GM19240 (cell line): ENCODE results near the gene DRC7.

ENCODE experiments used
- DNase-seq: peaks from one replicate; pipeline ENCODE4 v3.0.0; 2011; ENCODE audit warnings: low spot score; ENCODE audit not compliant: insufficient read length

DRC7 gene, protein sequence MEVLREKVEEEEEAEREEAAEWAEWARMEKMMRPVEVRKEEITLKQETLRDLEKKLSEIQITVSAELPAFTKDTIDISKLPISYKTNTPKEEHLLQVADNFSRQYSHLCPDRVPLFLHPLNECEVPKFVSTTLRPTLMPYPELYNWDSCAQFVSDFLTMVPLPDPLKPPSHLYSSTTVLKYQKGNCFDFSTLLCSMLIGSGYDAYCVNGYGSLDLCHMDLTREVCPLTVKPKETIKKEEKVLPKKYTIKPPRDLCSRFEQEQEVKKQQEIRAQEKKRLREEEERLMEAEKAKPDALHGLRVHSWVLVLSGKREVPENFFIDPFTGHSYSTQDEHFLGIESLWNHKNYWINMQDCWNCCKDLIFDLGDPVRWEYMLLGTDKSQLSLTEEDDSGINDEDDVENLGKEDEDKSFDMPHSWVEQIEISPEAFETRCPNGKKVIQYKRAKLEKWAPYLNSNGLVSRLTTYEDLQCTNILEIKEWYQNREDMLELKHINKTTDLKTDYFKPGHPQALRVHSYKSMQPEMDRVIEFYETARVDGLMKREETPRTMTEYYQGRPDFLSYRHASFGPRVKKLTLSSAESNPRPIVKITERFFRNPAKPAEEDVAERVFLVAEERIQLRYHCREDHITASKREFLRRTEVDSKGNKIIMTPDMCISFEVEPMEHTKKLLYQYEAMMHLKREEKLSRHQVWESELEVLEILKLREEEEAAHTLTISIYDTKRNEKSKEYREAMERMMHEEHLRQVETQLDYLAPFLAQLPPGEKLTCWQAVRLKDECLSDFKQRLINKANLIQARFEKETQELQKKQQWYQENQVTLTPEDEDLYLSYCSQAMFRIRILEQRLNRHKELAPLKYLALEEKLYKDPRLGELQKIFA

GRCh38 chr16:57694725-57695679 lies at the start of gene DRC7:
Gene DRC7 (plus strand): TSS chr16:57694806. CDS start chr16:57697950, 3,144 bp downstream.
- peak; percentile 62 for DNase-seq

GRCh38 chr16:57645169-57645568 lies 49.4 kb upstream of the DRC7 start:
- no peak for DNase-seq

DNA sequence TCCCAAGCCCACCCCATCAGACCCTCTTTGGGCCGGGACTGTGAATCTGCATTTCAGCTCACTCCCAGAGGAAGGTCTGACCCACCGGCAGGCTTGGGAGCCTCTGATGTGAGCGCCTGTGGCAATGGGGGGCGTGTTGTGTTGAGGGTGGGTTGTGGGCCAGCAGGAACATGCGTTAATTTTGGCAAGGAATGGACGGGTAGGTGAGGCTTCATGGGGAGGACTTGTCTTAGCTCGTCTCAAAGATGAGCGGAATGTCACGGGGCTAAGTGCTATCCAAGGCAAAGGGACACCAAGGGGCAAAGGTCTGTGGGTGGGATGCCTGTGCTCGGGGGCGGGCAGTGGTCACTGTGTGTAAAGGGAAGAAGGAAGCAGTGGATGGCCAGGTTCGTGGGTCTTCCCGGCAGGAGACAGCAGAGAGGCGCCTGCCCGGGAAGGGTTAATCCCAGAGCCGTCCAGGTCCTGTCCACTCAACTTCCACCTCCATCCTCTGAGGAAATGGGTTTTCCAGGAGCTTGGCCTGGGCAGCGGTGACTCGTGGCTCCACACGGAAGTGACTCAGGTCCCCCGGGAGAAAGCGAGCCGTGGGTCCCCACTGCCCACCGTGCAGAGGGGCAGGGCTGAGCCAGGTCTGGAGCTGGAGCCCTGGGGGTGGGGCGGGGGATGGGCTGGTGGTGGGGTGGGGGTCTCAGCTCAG lies 48.8 kb upstream of the DRC7 start:
- DNase-seq: no peak

DNA sequence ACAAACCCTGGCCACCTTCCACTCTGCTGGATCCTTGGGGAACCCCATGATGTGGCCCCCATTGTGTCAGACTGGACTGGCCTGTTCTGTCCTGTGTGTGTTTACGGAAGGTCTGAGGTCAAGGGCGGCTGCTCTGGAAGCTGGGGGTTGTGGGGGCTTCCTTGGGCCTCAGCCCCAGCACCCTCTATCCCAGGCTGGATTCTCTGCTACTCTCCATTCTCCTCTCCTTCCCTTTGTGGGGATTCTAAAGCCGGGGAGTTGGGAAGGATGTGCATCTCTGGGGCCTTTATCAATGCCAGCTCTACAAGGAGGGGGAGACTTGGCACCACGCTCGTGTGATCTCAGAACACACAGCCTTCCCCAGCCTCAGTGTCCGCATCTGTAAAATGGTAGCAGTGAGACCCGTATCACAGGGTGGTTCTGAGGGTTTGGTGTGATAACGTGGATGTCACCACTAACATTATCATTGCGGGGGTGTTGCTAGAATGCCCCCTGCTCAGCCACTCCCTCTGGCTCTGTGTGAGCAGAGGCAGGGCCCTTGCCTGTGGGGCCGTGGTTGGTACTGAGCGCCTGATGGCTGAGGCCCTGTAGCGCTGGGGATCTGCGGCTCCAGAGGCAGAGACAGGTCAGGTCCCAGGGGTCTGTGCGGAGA lies 48.1 kb upstream of the DRC7 start:
- DNase-seq: no peak

DNA sequence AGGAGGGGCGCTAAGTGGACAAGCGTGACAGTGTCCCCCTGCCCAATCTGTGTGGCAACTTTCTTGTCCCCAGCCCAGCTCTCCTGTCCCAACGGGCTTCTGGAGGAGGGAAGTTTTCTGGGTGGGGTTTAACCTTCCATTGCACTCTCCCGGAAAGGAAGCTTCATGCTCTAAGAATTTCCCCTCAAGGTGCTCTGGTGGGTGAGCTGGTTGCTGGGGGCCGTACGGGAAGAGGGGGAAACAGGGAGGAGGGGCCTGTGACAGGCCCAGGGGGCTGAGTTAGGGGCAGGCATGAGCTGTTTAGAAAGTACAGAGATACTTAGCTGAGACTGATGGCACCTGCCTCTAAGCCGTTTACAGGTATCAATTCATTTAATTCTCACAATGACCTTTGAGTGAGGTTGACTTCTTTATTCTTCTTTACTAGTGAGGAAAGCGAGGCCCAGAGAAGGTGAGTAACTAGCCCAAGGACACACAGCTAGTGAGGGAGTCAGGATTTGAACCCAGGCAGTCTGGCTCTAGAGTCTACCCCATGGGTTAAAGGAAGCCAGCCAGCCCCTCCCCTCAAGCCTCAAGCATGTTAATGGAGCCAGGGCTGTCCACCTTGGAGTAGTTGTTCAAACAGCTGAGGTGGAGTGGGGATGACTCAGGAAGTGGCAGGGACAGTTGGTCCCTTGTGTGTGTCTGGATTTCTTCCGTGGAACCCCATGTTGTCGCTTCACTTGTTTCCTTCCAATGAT lies 47.3 kb upstream of the DRC7 start:
- no peak for DNase-seq

DNA sequence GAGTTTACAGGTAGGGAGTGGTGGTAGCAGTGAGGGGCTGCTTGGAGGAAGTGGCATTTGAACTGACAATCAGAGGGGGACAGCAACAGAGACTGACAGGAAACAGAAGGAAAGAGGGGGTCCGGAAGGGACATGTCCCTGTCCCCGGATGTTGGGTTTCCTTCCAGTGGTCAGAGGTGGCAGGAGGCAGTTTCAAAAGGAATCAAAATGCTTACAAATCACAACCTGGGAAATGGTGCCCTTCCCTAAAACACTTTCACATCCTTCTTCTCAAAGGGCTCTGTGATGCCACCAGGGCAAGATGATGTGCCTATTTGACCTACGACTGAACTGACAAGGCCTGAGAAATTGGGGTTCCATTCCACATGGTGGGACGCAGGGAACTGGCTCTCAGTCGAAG lies 46.5 kb upstream of the DRC7 start:
- DNase-seq: no peak

GRCh38 chr16:57648581-57649442 lies 45.8 kb upstream of the DRC7 start:
- DNase-seq: peak; percentile 98

DNA sequence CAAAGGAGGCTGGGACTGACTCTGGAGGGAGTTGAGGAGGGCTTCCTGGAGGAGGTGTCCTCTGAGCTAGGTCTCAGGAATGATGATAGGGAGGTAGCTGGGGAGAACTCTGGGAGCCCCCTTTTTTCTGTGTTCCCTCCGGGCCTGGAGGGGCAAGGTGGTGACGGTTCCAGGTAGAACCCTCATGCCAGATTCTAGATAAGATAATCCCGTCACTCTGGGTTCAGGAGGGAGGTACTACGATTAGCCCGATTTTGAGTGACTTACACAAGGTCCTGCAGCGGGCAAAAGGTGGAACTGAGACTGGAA lies 45.2 kb upstream of the DRC7 start:
- no peak for DNase-seq

DNA sequence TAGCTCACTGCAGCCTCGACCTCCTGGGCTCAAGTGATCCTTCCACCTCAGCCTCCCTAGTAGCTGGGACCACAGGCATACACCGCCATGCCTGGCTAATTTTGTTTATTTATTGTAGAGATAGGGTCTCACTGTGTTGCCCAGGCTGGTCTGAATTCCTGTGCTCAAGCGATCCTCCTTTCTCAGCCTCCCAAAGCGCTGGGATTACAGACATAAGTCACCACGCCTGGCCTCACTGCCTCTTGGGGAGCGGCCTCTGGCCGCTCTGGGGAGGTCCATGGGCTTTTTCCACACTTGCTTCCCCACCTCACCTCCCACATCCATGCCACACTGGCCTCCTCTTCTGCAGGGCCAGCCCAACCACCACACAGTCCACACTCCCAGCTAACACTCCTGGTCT lies 44.8 kb upstream of the DRC7 start:
- DNase-seq: no peak

- no peak for DNase-seq
These were observed 43.0 kb upstream of the DRC7 start for GRCh38 chr16:57651344-57652333.

GRCh38 chr16:57652695-57653471 lies 41.7 kb upstream of the DRC7 start:
- no peak for DNase-seq

- no peak for DNase-seq
These were observed 40.7 kb upstream of the DRC7 start for GRCh38 chr16:57653936-57654335.

GRCh38 chr16:57656342-57656955 lies 38.2 kb upstream of the DRC7 start:
- DNase-seq: no peak

DNA sequence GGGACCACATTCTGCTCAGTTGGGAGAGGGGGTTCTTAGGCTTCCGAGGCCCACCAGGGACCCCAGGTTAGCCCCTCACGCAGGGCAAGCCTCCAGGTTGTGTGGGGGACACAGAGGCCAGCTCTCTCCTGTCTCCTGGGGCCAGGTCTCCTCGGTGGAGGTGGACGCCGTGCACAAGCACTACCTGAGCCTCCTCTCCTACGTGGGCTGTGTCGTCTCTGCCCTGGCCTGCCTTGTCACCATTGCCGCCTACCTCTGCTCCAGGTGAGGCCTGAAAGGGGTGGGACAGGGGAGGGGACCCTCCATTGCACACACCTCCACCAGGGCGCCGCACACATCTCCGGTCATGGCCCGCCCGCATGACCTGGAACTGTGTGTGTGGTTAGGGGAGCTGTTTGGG lies 37.4 kb upstream of the DRC7 start:
- no peak for DNase-seq

DNA sequence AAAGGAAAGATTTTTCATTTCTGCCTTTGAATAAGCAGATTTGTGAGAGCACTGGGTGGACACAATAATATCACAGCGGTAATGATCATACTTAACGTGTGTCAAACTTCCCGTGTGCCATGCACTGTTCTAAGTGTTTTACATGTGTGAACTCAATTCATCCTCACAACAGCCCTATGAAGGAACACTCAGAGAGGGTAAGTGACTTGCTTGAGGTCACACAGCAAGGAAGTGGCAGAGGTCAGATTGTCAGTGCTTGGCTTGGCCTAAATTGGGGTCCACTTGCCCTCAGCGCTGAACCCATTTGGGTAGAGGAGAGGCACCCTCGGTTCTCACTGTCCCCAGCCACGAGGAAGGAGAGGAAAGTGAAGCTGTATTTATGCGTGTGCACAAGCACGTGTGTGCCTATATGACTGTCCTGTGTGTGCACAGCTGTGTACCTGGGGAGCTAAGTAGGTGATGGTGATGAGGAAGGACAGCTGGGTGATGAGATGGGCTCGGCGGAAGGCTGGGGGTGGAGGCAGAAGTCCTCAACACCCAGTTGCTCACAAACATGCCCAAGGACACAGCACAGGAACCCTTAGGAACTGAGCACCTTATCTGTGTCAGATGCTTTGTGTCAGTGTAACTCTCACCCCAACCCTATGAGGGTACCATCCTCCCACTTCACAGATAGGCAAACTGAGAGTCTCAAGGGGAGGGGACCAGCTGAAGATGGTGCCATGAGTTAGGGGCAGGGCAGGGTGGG lies 36.3 kb upstream of the DRC7 start:
- DNase-seq: no peak
